Calu3 (cell line): ENCODE results near the gene KRT40. TPM values are rescaled to one million over a fixed set of nuclear protein-coding genes. Genes with fewer than 3 reads are reported as not detected.

Experiments used
- BruUV-seq: library from RNA; stranded (reverse); fragments of 400-500 nt; replicated peaks from 2 replicates; lab custom pipeline; 2021; lab: Mats Ljungman, UMichigan
- CTCF ChIA-PET: fragments of 300-600 bp; sonication (Branson Sonifier 250); formaldehyde crosslinking; loops from one replicate; lab custom pipeline; 2022; ENCODE audit warnings: antibody characterized with exemption; lab: Charles Lee
- DNase-seq: peaks from one replicate; pipeline ENCODE4 v3.0.0; 2022
- H3K27ac Mint-ChIP-seq: one replicate; pipeline ENCODE4 v1.8.0; 2022; ENCODE audit warnings: mixed read lengths; ENCODE audit not compliant: unreplicated experiment
- H3K27me3 Mint-ChIP-seq: one replicate; pipeline ENCODE4 v1.8.0; 2022; ENCODE audit warnings: mixed read lengths; ENCODE audit not compliant: unreplicated experiment
- H3K36me3 Mint-ChIP-seq: one replicate; pipeline ENCODE4 v1.8.0; 2022; ENCODE audit warnings: mild to moderate bottlenecking, moderate library complexity, mixed read lengths; ENCODE audit not compliant: insufficient read depth, unreplicated experiment
- H3K4me1 Mint-ChIP-seq: one replicate; pipeline ENCODE4 v1.8.0; 2022; ENCODE audit warnings: mild to moderate bottlenecking, low read depth, mixed read lengths; ENCODE audit not compliant: unreplicated experiment
- H3K4me3 Mint-ChIP-seq: one replicate; pipeline ENCODE4 v1.8.0; 2022; ENCODE audit warnings: mild to moderate bottlenecking, low read depth, moderate library complexity, mixed read lengths; ENCODE audit not compliant: unreplicated experiment
- H3K9me3 Mint-ChIP-seq: one replicate; pipeline ENCODE4 v1.8.0; 2022; ENCODE audit warnings: low read depth, mixed read lengths; ENCODE audit not compliant: unreplicated experiment
- CTCF ChIP-seq: fragments of 200-600 bp; IDR thresholded peaks from one replicate; pipeline ENCODE4 v1.8.0; 2022; ENCODE audit warnings: antibody characterized with exemption; ENCODE audit not compliant: unreplicated experiment
- intact Hi-C: fragments of 100-400 bp; cut with micrococcal nuclease; formaldehyde crosslinking; loops from one replicate; pipeline ENCODE4 v1.10.0; 2022; ENCODE audit not compliant: unreplicated experiment
- total RNA-seq: library from RNA; stranded (reverse); gene quantifications from 2 replicates; pipeline ENCODE4 v1.2.3, GENCODE V29; 2022

The KRT40 gene
- total RNA-seq, 1 experiment from 2014 or later, result not detected

GRCh38 chr17:40935624-40936023 is 48.5 kb downstream of the KRT40 start:
- Mint-ChIP-seq H3K4me3 (peak overlapping the region; percentile 71), H3K4me1 (peaks cover 50% of the 10 kb centered on the region), H3K27me3 (no peaks in the 10 kb centered on the region), H3K27ac (peak overlapping the region; percentile 96), H3K36me3 (peaks cover 88% of the 10 kb centered on the region), H3K9me3 (no peaks in the 10 kb centered on the region)
- DNase-seq, result no peak
- no peak for TF ChIP-seq CTCF
- CTCF ChIA-PET, result interaction anchor here (0.9 to 6.1 kb wide), 13 partner anchors 10 to 613 kb away, joined by 3 to 48 read pairs (median 7); partner anchors contain the start of genes KRTAP1-1 and KRTAP2-3
- BruUV-seq, result TSS peak; percentile 32
- intact Hi-C loops, result loop anchor here (1.0 to 10.0 kb wide), 4 partner anchors 20 to 589 kb away; partner anchors contain the start of genes KRT19, KRTAP1-1 and KRTAP2-3

- Mint-ChIP-seq H3K27me3 (no peaks in the 10 kb centered on the region), H3K27ac (peak overlapping the region; percentile 96), H3K4me3 (peak overlapping the region; percentile 71), H3K9me3 (no peaks in the 10 kb centered on the region), H3K36me3 (peaks cover 100% of the 10 kb centered on the region), H3K4me1 (peaks cover 45% of the 10 kb centered on the region)
- intact Hi-C loops, result loop anchor here (10.0 kb wide), 1 partner anchor 592 kb away; the partner anchor contains the start of gene KRT19
- no TSS peak for BruUV-seq
- CTCF ChIA-PET, result interaction anchor here (0.6 to 6.1 kb wide), 20 partner anchors 10 to 808 kb away, joined by 3 to 33 read pairs (median 5); no protein-coding TSS in a partner anchor
- no peak for DNase-seq
- TF ChIP-seq CTCF, result no peak
Observed at GRCh38 chr17:40932608-40933007, 51.5 kb downstream of the KRT40 start.

GRCh38 chr17:40931311-40931710 is 52.8 kb downstream of the KRT40 start:
- Mint-ChIP-seq H3K4me1 (peaks cover 44% of the 10 kb centered on the region), H3K27me3 (no peaks in the 10 kb centered on the region), H3K9me3 (no peaks in the 10 kb centered on the region), H3K4me3 (peak overlapping the region; percentile 71), H3K27ac (peak overlapping the region; percentile 96), H3K36me3 (peaks cover 100% of the 10 kb centered on the region)
- CTCF ChIA-PET, result interaction anchor here (0.6 to 2.3 kb wide), 7 partner anchors 9 to 141 kb away, joined by 4 to 12 read pairs (median 5); partner anchors contain the start of gene KRTAP1-1
- TF ChIP-seq CTCF, result no peak
- no peak for DNase-seq
- no TSS peak for BruUV-seq
- intact Hi-C loops, result loop anchor here (10.0 kb wide), 1 partner anchor 593 kb away; the partner anchor contains the start of gene KRT19

Other genes starting within 250 kb of the KRT40 start
- gene KRT25, start 229.0 kb downstream of the KRT40 start, total RNA-seq, result not detected in 2 replicates
- not detected in 2 replicates for gene KRT26, start 212.1 kb downstream of the KRT40 start, total RNA-seq
- not detected in 2 replicates for gene KRT27, start 201.8 kb downstream of the KRT40 start, total RNA-seq
- gene KRT28, start 184.4 kb downstream of the KRT40 start, total RNA-seq, result not detected in 2 replicates
- 171 and 188 TPM in 2 replicates for gene KRT10, start 161.7 kb downstream of the KRT40 start, total RNA-seq
- 2.4 and 2.7 TPM in 2 replicates for gene KRT12, start 117.1 kb downstream of the KRT40 start, total RNA-seq
- 0.66 and 1.7 TPM in 2 replicates for gene KRT20, start 99.1 kb downstream of the KRT40 start, total RNA-seq
- 1,389 and 1,709 TPM in 2 replicates for gene KRT23, start 46.7 kb downstream of the KRT40 start, total RNA-seq
- gene KRT39, start 17.4 kb downstream of the KRT40 start, total RNA-seq, result 0.44 TPM in 1 of 2 replicates, not detected in the other
- not detected in 2 replicates for gene KRTAP3-3, start 9.8 kb upstream of the KRT40 start, total RNA-seq
- gene KRTAP3-2, start 15.6 kb upstream of the KRT40 start, total RNA-seq, result not detected in 2 replicates
- not detected in 2 replicates for gene KRTAP3-1, start 24.8 kb upstream of the KRT40 start, total RNA-seq
- not detected in 2 replicates for gene KRTAP1-5, start 42.9 kb upstream of the KRT40 start, total RNA-seq
- not detected in 2 replicates for gene KRTAP1-4, start 45.9 kb upstream of the KRT40 start, total RNA-seq
- not detected in 2 replicates for gene KRTAP1-3, start 50.5 kb upstream of the KRT40 start, total RNA-seq
- gene KRTAP1-1, start 57.1 kb upstream of the KRT40 start, total RNA-seq, result 10.2 and 15.9 TPM in 2 replicates
- gene KRTAP2-1, start 63.0 kb upstream of the KRT40 start, total RNA-seq, result not detected in 2 replicates
- gene KRTAP2-2, start 70.9 kb upstream of the KRT40 start, total RNA-seq, result not detected in 2 replicates
- 9.4 and 18.2 TPM in 2 replicates for gene KRTAP2-3, start 75.8 kb upstream of the KRT40 start, total RNA-seq
- not detected in 2 replicates for gene KRTAP2-4, start 81.6 kb upstream of the KRT40 start, total RNA-seq
- not detected in 2 replicates for gene KRTAP4-7, start 99.8 kb upstream of the KRT40 start, total RNA-seq
- not detected in 2 replicates for gene KRTAP4-8, start 113.8 kb upstream of the KRT40 start, total RNA-seq
- not detected in 2 replicates for gene KRTAP4-16, start 117.9 kb upstream of the KRT40 start, total RNA-seq
- not detected in 2 replicates for gene KRTAP4-9, start 121.1 kb upstream of the KRT40 start, total RNA-seq
- gene KRTAP4-11, start 134.0 kb upstream of the KRT40 start, total RNA-seq, result not detected in 2 replicates
- gene KRTAP4-12, start 139.9 kb upstream of the KRT40 start, total RNA-seq, result not detected in 2 replicates
- not detected in 2 replicates for gene KRTAP4-6, start 156.2 kb upstream of the KRT40 start, total RNA-seq
- not detected in 2 replicates for gene KRTAP4-5, start 165.5 kb upstream of the KRT40 start, total RNA-seq
- not detected in 2 replicates for gene KRTAP4-4, start 176.4 kb upstream of the KRT40 start, total RNA-seq
- not detected in 2 replicates for gene KRTAP4-3, start 183.9 kb upstream of the KRT40 start, total RNA-seq
- gene KRTAP4-2, start 193.9 kb upstream of the KRT40 start, total RNA-seq, result not detected in 2 replicates
- not detected in 2 replicates for gene KRTAP4-1, start 200.6 kb upstream of the KRT40 start, total RNA-seq
- not detected in 2 replicates for gene KRTAP9-1, start 205.6 kb upstream of the KRT40 start, total RNA-seq
- not detected in 2 replicates for gene KRTAP9-2, start 242.3 kb upstream of the KRT40 start, total RNA-seq
- gene KRTAP9-3, start 248.1 kb upstream of the KRT40 start, total RNA-seq, result not detected in 2 replicates